Measurements from ENCODE around the gene TMEFF2. TPM values are rescaled to one million over a fixed set of nuclear protein-coding genes. Genes with fewer than 3 reads are reported as not detected.

The TMEFF2 gene
- polyA plus RNA-seq, 4 donors = 6.9 to 23.2 (median 14.5) TPM

DNA sequence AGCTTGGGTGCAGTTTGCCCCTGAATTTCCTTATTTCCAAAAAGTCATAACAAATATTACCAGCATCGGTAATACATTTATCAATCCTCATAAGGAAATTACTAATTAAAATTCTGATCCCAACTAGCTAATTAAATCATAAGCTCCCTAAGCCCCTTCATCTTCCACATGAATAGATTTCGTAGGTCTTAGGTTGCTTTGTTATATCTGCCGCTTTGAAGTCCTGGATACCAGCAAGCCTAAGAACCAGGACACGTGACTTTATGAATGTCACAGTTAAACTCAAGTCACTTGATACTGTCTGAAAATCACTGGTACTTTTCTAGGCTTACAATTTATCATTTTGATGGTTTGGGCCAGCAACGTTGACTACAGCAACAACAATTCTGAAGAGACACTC, 213.0 kb downstream of the TMEFF2 start:
- no peak for DNase-seq (ENCODE audit: low read depth in 4 of 4, low spot score in 2 of 4)

DNA sequence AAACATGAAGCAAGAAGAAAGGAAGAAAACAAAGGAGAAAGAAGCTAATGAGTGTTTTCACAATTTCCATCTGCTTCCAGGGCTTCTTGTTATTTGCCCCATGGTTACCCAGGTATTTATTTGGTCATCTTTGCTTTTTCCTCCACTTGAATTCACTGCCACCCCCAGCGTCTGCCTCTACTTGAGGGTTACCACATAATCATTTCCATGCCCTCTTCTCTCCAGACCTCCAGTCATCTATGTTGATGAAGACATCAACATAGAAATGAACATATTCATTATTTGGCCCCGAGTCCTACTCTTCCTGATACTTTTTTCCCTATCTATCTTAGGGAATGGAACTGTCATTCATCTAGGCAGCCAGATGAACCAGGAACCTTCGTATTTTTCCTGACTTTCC, 214.2 kb downstream of the TMEFF2 start:
- DNase-seq (ENCODE audit: low read depth in 4 of 4, low spot score in 2 of 4) = no peak

DNA sequence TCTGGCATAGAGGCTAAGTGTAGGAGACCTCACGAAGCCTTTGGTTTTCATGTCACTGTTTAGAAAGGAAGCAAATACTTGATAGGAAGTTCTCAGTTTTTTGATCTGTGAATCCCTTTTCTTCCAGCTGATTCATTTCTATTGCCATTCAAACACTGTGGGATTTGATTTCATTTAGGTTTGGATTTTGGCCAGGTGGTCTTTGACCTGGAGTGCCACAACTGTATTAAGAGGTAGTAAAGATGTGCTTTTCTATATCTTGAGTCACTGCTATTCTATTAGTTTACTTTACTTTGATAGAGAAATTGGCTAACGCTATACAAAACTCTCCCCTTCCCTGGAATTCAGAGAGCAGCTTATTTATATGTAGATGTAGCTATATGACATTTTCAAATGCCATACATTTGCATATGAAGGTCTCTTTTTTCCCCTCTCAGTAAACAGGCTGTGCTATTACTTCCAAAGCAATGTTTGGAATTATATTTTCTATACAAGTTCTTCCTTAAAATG, 215.5 kb downstream of the TMEFF2 start:
- DNase-seq (ENCODE audit: low read depth in 4 of 4, low spot score in 2 of 4) = no peak

DNA sequence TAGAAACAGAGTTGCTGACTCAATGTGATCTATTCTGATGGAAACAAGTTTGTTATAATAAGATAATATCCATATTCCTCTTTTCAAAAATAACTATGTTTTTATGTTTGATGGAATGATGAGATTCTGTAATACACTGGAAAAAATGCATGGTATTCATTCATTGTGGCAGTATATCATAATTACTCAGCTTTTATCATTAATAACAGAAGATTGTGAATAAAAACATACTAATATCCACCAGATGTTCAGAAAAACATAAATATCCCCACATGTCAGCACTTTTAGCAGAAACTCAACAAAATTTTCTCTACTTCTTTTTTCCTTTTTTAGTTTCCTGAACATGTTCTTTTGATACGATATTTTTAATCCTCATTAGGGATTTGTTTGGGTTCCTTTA, 217.0 kb downstream of the TMEFF2 start:
- no peak for DNase-seq (ENCODE audit: low read depth in 4 of 4, low spot score in 2 of 4)

DNA sequence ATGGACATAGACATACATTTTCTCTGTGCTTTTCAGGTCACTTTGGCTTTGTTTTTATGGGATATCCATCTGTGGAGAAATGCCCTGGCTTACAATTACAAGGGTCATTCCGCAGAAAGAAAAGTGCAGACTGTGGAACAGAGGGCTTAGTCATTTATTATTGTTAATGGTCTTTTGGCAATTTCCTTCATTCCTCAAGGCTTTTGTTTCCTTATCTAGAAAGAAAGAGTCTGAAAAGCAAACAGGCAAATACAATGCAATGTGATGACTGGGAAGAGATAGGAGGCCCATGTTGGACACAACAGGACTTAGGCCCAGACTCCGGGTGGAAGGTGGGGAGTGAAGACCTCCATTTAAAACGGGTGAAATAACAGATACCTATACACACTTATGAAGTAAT, 218.3 kb downstream of the TMEFF2 start:
- no peak for DNase-seq (ENCODE audit: low read depth in 4 of 4, low spot score in 2 of 4)

DNA sequence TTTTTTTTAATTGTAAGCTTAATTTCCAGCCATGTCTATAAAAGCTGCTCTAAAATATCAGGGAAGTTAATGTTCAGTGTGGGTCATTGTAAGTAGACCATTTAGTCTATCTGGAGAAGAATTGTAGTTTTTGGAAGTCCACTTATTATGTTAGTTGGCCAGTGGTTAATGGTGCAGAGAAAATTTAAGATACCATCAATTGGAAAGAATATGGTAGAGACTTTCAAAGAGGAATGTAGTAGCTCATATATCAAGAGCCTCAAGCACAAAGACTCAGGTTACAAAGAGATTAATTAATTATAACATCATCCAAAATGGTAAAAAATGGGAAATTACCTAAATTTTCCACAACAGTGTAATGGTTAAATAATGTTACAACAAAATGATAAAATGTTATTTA, 220.1 kb downstream of the TMEFF2 start:
- DNase-seq (ENCODE audit: low read depth in 4 of 4, low spot score in 2 of 4) = no peak

DNA sequence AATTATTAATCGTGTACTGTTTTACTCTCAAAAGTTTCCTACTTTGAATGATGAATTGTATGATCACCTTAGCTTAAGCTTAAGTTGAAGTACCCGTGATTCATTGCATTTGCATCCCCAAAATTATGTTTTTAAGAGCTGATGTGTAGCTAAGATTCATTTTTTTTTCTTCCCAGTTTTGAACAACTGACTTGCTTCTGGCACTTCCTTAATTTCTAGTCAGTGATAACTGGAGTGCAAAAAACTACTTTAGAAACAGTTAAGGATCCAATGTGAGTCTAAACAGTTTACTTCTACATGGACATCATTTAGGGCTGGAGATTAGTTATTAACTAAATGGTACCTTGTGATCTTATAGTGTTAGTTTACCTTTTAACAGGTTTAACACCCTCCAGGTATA, 223.9 kb downstream of the TMEFF2 start:
- no peak for DNase-seq (ENCODE audit: low read depth in 4 of 4, low spot score in 2 of 4)

DNA sequence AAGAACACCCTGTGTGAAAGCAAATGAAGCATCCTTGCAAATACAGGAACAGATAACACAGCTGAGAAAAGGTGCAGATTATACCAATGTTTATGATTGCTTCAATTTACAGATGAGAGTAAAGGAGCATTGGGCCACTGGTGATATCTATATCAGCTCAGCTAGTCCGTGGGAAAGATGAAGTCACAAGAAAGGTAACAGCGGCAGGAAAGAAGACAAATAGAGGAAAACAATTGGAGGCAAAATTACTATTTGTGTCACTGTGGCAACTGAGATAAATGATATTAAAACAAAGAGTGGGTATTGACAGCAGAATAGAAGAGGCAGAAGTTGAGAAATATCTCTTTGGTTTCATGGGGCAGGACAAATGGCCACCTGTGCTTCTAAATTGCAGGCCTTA, 226.6 kb downstream of the TMEFF2 start:
- DNase-seq (ENCODE audit: low read depth in 4 of 4, low spot score in 2 of 4) = no peak

DNA sequence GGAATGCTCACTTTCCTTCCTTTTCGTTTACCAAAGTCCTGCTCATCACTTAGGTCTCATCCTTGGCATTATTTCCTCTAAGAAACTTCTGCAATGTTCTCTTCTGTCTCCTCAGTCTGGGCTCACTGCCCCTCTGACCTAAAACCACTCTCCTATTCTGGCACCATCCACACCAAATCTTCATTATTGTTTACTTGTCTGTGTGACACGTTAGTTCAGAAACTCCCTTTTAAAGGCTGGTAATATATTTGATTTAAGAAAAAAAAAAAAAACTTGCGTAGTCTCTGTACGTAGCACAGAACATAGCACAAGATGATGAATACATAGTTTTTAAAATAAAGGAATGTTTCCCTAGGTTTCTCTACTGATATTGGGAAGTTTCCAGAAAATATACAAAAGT, 229.0 kb downstream of the TMEFF2 start:
- no peak for DNase-seq (ENCODE audit: low read depth in 4 of 4, low spot score in 2 of 4)

DNA sequence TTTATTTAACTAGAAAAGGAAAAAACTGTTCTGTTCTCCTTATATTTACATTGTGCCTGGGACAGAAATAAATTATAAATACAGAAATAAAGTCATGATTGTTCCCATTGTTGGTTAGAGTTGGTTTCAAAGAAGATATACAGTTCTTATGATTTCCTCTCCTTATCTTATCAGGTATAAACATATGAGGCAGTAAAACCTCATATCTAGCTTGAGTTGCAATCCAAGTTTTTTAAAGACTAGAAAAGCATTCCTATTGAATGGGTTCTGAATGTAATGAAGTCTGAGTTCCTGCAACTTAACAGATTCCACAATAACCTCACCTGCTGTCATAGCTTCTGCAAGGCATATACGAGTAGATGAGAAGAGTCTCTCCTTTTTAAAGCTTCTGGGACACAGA, 233.2 kb downstream of the TMEFF2 start:
- DNase-seq (ENCODE audit: low read depth in 4 of 4, low spot score in 2 of 4) = no peak

DNA sequence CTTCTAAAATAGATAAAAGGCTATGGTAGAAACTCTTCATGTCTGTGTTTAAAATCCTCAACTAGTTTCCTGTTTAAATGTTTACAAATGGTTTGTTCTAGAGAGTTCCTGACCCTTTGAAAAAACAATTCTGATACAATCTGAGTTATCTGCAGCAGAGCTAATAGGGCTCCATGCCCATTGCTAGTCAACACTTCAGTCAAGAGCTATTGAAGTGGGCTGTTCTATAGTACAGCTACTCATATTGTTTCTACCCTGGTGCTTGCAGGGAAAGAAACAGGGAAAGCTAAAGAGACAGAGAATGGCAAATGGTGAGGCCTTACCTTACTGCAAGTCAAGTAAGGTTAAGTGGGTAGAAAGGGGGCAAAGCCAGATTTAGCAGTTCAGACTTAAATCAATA, 235.5 kb downstream of the TMEFF2 start:
- DNase-seq (ENCODE audit: low read depth in 4 of 4, low spot score in 2 of 4) = no peak

DNA sequence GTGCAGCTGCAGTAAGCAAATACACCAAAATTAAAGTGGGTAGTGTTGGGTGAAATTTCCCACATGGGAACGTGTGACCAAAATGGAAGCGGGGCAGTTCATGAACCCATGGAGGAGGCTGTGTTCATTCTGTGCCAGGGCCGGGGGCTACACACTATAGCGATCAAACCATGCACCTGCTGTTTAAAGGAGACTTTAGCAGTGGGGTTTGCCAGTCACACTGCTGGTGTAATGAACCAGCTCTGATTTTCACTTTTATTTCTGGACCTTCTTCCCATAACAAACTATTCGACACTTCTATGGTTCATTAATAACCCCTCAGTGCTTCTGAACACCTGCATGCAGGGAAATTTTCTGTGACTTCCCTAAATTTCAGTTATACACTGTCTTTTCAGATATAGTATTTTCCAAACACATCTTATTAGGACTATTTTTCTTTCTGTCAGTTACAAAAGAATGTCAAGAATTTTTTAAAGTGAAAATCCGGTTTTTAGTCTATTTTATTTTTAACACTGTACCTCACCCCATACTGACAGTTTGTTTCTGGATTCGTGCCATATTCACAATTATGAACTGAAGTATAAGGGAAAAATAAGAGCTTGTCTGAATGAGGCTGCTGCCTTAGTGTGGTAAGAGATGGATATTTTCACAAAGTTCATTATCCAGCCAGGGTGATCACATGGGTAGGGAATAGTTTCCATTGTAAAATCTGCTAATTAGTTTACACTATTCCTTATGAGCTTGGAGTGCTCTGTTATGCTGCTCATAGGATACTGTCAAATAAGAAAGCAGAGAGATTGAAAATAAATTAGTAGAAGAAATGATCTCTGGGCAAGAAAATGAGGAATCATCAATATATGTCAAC, 236.5 kb downstream of the TMEFF2 start:
- no peak for DNase-seq (ENCODE audit: low read depth in 4 of 4, low spot score in 2 of 4)

DNA sequence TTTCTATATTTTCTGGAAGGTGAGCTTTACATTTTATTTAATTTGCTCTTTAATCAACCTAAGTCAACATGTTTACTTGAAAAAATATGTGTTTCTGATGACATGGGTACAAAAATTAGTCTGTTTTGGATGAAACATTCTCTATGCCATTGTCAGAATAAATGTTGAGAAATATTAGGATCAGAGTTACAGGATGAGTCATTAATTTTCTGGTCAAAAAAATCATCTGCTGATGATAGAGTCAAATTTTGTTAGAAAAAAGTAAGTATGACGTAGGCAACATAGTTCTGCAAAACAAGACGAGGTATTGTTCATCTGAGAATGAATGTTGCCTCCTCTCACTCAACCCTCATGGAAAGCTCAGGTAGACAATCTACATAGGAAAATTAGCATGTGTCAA, 240.3 kb downstream of the TMEFF2 start:
- no peak for DNase-seq (ENCODE audit: low read depth in 4 of 4, low spot score in 2 of 4)

DNA sequence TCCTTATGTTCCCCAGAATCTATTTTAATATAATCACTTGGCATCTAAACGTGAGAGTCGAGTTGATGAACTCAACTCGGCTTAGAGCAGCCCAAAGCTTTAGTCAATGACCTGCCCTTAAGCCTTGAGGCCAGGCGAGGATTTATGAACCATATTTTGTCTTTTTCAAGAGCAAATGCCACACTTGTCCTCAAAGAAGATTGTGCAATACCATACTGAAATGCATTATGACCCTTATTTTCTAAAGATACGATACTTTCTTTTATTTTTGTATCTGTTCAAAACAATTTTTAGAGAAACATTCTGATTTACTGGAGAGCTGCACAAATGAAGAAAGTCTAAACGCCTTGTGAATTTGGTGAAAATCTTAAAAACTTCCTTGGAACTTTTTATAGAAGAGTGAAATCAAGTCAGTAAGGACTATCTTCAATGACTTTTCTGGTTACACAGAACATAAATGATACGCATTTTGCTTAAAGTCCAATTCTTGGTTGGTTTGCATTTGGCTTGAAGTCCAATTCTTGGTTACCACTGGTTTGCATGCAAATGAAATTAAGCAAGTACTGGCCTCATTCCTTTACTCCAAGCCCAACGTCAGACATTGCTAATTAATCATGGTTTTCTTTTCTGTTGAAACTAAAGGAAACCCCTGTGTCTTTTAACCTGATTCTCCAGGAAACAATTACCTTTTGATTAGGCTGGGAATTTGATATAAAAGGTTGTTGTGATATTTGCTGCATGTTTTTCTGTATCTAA, 242.0 kb downstream of the TMEFF2 start:
- no peak for DNase-seq (ENCODE audit: low read depth in 4 of 4, low spot score in 2 of 4)

DNA sequence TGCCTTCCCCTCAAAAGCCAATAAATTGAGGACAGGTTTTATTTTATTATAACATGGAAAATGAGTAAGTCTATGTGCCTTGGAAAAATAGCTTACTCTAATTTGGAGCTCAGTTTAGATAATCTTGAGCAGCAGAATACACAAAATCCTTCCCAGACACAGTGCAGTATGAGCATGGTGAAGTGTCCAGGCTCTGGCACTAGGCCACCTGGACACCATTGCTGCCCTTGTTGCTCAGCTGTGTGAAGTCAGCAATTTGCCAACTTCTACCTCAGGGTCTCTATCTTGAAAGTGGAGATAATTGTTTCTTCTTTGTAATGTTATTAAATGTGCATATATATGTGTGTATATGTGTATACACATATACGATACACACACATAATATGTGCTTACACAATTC, 242.9 kb downstream of the TMEFF2 start:
- no peak for DNase-seq (ENCODE audit: low read depth in 4 of 4, low spot score in 2 of 4)

DNA sequence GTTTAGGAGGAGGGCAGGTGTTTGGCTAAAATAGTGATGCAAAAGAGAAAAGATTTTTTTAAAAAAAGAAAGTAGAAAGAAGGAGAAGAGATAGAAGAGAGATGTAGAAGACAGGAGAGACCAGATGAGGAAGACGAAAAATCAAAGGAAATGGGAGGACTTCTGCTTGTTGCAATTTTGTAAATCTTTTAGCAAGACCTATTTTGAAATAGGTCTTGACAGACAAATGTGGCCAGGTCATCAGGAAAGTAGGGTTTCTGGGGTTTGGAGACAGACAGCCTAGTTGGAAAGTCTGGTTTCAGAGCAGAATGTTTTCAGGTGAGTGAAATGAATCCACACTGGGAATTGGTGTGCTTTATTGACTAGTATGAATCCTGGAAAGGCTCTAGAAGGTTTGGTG, 243.4 kb downstream of the TMEFF2 start:
- DNase-seq (ENCODE audit: low read depth in 4 of 4, low spot score in 2 of 4) = no peak

DNA sequence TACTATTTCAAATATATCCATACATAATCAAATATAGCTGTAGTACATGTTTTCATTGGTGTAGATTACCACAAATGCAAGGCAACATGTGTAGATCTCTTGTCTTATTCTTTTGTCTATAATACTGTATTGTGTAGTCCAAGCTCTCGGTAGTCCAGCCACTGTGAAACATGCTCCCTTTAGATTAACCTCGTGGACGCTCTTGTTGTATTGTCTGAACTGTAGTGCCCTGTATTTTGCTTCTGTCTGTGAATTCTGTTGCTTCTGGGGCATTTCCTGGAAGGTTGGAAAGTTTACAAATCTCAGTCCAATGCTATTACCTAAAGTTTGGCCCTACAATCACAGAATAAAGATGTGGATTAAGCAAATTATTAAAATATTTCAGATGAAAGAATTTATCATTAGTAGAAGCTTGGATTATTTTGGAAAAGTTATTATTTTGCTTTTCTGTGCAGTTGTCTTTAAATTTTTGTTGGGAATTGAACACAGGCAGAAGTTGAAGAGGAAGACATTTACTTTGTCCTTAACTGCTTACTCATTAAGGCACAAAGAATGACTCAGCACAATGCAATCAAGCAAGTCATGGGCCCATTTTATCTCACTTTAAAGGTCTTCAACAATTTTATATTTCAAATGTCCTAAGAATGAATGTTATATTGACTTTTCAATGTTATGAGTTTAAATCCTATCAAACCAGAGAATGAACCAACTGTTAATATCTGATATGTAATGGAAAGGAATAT, 244.4 kb downstream of the TMEFF2 start:
- DNase-seq (ENCODE audit: low read depth in 4 of 4, low spot score in 2 of 4) = no peak

DNA sequence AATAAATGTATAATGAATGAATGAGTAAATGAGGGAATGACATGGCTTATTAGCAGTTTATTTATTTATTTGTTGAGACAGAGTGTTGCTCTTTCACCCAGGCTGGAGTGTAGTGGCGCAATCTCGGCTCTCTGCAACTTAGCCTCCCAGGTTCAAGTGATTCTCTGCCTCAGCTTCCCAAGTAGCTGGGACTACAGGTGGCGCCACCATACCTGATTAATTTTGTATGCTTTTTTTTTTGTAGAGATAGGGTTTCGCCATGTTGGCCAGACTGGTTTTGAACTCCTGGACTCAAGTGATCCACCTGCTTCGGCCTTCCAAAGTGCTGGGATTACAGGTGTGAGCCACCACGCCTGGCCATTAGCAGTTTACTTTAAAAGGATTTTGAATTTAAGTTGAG, 247.5 kb downstream of the TMEFF2 start:
- DNase-seq (ENCODE audit: low read depth in 4 of 4, low spot score in 2 of 4) = no peak

DNA sequence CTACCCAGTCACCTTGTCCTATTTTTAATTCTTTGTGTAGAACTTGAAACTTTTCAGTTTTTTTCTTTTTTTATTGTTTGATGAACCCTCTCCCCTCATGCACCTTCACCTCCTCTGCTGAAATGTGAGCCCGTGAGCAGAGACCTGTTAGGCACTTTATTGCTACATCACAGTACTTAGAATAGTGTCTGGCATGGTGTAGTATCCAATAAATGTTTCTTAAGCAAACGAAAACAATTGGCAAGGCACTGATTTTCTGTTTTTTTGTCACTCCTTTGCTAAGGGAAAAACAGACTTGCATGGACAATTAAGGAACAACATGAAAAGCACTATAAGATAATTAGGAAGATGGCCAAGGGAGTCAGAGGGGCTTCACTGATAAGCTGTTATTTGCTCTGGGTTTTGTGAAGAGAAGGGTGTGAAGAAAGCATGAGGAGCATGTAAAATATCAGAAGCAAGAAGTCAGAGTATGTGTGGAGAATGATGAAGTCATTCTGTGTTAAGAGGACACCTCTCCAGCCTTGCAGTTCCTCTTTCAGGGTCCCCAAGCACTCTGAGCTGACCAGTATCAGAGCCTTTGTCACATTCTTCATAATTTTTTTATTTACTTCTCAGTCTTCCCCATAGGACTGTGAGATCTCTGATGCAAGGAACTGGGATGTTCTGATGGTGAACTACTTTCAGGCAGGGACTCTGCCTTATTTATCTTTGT, 248.1 kb downstream of the TMEFF2 start:
- DNase-seq (ENCODE audit: low read depth in 4 of 4, low spot score in 2 of 4) = no peak

DNA sequence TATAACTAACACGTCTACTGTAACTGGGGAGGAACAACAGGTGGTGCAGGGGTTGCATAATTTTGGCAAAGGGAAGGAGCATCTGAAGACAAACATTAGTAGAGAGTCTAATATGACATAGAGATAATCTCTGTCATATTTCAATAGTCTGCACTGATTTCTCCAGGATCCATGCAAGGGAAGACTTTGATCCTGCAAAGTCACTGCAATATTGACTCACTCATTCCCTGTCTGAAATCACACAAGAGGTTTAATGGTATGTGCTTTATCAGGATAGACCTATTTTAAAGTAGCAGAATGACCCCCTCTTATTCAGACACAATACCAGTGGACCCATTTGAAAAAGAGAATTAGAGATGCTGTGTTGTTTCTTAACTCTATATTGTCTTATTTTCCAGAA, 249.1 kb downstream of the TMEFF2 start:
- no peak for DNase-seq (ENCODE audit: low read depth in 4 of 4, low spot score in 2 of 4)

DNA sequence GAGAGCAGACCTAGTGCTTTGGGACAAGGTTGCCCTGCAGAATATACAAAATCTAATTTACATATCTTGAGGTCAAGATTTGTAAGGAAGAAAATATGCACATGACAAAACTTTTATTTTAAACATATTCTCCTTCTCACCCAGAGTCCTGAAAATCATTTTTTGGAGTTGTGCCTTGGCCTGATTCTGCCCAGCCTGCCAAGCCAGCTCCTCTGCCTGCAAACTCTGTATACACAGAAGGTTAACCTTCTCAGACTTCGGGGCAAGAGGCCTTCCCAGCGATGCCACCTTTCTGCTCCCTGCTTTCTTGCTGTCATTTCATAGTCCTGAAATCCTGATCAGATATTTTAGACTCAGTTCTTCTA, 252.0 kb downstream of the TMEFF2 start:
- DNase-seq (ENCODE audit: low read depth in 4 of 4, low spot score in 2 of 4) = no peak

All from left renal cortex interstitium (tissue), 4 donors.